ENCODE measurements around the gene HSPB9. TPM values are rescaled to one million over a fixed set of nuclear protein-coding genes. Genes with fewer than 3 reads are reported as not detected.

HSPB9 gene
- total and polyA plus RNA-seq, 2 donors (not counting 3 experiments of a cell fraction or from before 2014, with no cell fraction given): not detected

DNA sequence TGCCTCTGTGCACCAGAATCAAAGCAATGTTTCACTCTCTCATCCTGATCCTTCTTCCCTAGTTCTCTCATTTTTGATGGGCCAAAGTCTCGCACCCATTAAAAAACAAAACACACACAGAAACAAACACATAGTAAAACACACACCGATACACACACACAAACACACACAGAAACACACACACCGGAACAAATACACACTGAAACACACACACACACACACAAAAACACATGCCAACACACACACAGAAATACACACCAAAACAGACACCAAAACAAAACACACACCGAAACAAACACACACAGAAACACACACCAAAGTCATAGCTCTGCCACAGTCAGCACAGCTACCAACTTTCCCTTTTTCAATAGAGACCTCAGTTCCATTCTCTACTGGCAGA is 8.6 kb downstream of the HSPB9 start:
- H3K9ac ChIP-seq (replicated peaks; ENCODE audit: extremely low read depth, insufficient read depth, low read length): peak overlapping the region; percentile 48
- BruUV-seq (replicated peaks): no TSS peak
- no peak overlapping the region for H3K4me3 ChIP-seq (replicated peaks in 1 of 3; ENCODE audit: insufficient read depth in 1 of 3, low read depth in 1 of 3, low read length in 3 of 3)
- H3K36me3 ChIP-seq (ENCODE audit: control insufficient read depth in 2 of 2, extremely low read depth in 1 of 2, insufficient read depth in 2 of 2, low read length in 2 of 2): peaks cover 17 to 30% of the 10 kb centered on the region in 2 experiments
- H3K27me3 ChIP-seq (ENCODE audit: control insufficient read depth in 2 of 2, insufficient read depth in 2 of 2, low read length in 2 of 2): no peaks in the 10 kb centered on the region
- dilution Hi-C loops (cut with MboI; ENCODE audit: extremely low pct_ligation_motif_present, low sequenced_read_pairs) (no loop called here), intact Hi-C loops (cut with micrococcal nuclease) (loop anchor here (10.0 kb wide), 2 partner anchors 144 to 394 kb away; partner anchors contain the start of gene STAT5B)
- ChIA-PET CTCF (interaction anchor here (1.1 to 1.9 kb wide), 6 partner anchors 18 to 91 kb away, joined by 3 to 12 read pairs (median 4); partner anchors contain the start of gene KCNH4), POLR2A (no interaction called here)
- H3K4me2 ChIP-seq (ENCODE audit: insufficient read depth, low read length): peak overlapping the region; percentile 83
- peak overlapping the region; percentile 71 for H3K27ac ChIP-seq (ENCODE audit: insufficient read depth, low read depth, low read length)
- peaks cover 63% of the 10 kb centered on the region for H3K79me2 ChIP-seq (ENCODE audit: control insufficient read depth, insufficient read depth, low read length)
- DNase-seq (ENCODE audit: low read depth, low spot score) (no peak), FAIRE-seq (peak; percentile 70)
- no peaks in the 10 kb centered on the region for H3K9me1 ChIP-seq (replicated peaks; ENCODE audit: control insufficient read depth, extremely low read depth, insufficient read depth, low read length)
- H2AFZ ChIP-seq (ENCODE audit: low read depth, low read length): no peak overlapping the region
- peaks cover 72% of the 10 kb centered on the region for H3K4me1 ChIP-seq (ENCODE audit: control insufficient read depth, extremely low read depth, insufficient read depth, low read length)
- no peaks in the 10 kb centered on the region for H4K20me1 ChIP-seq (replicated peaks; ENCODE audit: control insufficient read depth, extremely low read depth, insufficient read depth, low read length)
- H3K9me3 ChIP-seq (replicated peaks; ENCODE audit: control insufficient read depth, insufficient read depth, low read length): no peaks in the 10 kb centered on the region
- no peak for TF ChIP-seq GATA2 (IDR thresholded peaks at IDR 0.05; ENCODE audit: insufficient read depth, insufficient read length, low read depth, low read length)
- no peak for TF ChIP-seq FOS (IDR thresholded peaks at IDR 0.05; ENCODE audit: borderline replicate concordance, insufficient read depth, low read length)
- no peak for TF ChIP-seq EZH2 (IDR thresholded peaks at IDR 0.05; ENCODE audit: borderline replicate concordance, low read depth, low read length, severe bottlenecking)
- TF ChIP-seq POLR2AphosphoS5 (IDR thresholded peaks at IDR 0.05; ENCODE audit: insufficient read depth, low read depth, low read length): no peak
- TF ChIP-seq POLR2A (IDR thresholded peaks at IDR 0.05; ENCODE audit: low read depth, low read length): no peak
- TF ChIP-seq, protein P1, sequence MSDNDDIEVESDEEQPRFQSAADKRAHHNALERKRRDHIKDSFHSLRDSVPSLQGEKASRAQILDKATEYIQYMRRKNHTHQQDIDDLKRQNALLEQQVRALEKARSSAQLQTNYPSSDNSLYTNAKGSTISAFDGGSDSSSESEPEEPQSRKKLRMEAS (IDR thresholded peaks at IDR 0.05; ENCODE audit: insufficient read depth, insufficient read length): no peak
- TF ChIP-seq, protein P2, sequence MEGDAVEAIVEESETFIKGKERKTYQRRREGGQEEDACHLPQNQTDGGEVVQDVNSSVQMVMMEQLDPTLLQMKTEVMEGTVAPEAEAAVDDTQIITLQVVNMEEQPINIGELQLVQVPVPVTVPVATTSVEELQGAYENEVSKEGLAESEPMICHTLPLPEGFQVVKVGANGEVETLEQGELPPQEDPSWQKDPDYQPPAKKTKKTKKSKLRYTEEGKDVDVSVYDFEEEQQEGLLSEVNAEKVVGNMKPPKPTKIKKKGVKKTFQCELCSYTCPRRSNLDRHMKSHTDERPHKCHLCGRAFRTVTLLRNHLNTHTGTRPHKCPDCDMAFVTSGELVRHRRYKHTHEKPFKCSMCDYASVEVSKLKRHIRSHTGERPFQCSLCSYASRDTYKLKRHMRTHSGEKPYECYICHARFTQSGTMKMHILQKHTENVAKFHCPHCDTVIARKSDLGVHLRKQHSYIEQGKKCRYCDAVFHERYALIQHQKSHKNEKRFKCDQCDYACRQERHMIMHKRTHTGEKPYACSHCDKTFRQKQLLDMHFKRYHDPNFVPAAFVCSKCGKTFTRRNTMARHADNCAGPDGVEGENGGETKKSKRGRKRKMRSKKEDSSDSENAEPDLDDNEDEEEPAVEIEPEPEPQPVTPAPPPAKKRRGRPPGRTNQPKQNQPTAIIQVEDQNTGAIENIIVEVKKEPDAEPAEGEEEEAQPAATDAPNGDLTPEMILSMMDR (IDR thresholded peaks at IDR 0.05; ENCODE audit: extremely low read depth in 1 of 2, insufficient read depth in 1 of 2, low read depth in 1 of 2, low read length in 2 of 2): no peak
- no peak for TF ChIP-seq MYC (IDR thresholded peaks at IDR 0.05; ENCODE audit: low read depth, low read length)
- no peak for TF ChIP-seq JUN (IDR thresholded peaks at IDR 0.05; ENCODE audit: borderline replicate concordance, insufficient read depth, insufficient read length, low read depth)
